GM12872 (cell line): ENCODE measurements around the gene LCN6.

Experiments used
- CTCF ChIP-seq: IDR thresholded peaks from 3 replicates; pipeline ENCODE4 v1.5.1; 2011; ENCODE audit warnings: low read depth, mild to moderate bottlenecking, low read length, moderate library complexity; ENCODE audit not compliant: insufficient read depth

Gene LCN6

GRCh38 chr9:136720898-136721338 is 27.4 kb downstream of the LCN6 start:
- TF ChIP-seq CTCF, result no peak

GRCh38 chr9:136720251-136720897 is 28.0 kb downstream of the LCN6 start:
- TF ChIP-seq CTCF, result no peak

- TF ChIP-seq CTCF, result no peak
Measured at GRCh38 chr9:136719195-136719880, 29.0 kb downstream of the LCN6 start.

GRCh38 chr9:136718345-136719194 is 29.8 kb downstream of the LCN6 start:
- no peak for TF ChIP-seq CTCF

- TF ChIP-seq CTCF, result no peak
Measured at GRCh38 chr9:136717399-136717798, 30.9 kb downstream of the LCN6 start.

GRCh38 chr9:136714893-136715274 is 33.4 kb downstream of the LCN6 start:
- no peak for TF ChIP-seq CTCF
